Measurements from ENCODE around the gene DBN1.
"Not testable (repeated sequence)": the region's sequence is repeated elsewhere in the genome, so short reads cannot be mapped to it uniquely, and the experiment has no call there.

Gene DBN1

DNA sequence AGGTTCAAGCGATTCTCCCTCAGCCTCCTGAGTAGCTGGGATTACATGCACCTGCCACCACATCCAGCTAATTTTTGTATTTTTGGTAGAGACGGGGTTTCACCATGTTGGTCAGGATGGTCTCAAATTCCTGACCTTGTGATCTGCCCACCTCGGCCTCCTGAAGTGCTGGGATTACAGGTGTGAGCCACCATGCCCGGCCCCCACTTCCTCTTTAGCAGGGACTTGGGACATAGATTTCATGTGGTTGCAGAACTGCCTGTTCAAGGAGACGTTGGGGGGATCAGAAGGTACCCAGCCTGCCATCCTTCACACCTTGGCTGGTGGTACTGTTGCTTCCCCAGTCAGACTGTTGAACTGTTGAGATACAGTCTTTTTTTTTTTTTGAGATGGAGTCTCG is 56.4 kb downstream of the DBN1 start:
- not testable (repeated sequence) for H2BK5ac ChIP-seq (ENCODE audit: low read length); H3K56ac ChIP-seq (ENCODE audit: low read length); H3K4me1 ChIP-seq (ENCODE audit: control insufficient read depth, low read depth, low read length); H2BK15ac ChIP-seq (replicated peaks; ENCODE audit: low read depth); H2AK5ac ChIP-seq (ENCODE audit: low read length); H3K23ac ChIP-seq (ENCODE audit: low read length); H3K27ac ChIP-seq (ENCODE audit: low read depth, low read length); H2BK120ac ChIP-seq (ENCODE audit: low read depth, low read length); H3K4me2 ChIP-seq (ENCODE audit: low read length); DNase-seq; H3K4me3 ChIP-seq (ENCODE audit: low read length); H3K4ac ChIP-seq (ENCODE audit: low read depth, low read length); H3K27me3 ChIP-seq (ENCODE audit: insufficient read depth, low read length, poor library complexity); H3K79me1 ChIP-seq (ENCODE audit: low read length); H3K36me3 ChIP-seq (ENCODE audit: control insufficient read depth, insufficient read depth, low read length); H4K5ac ChIP-seq (ENCODE audit: low read length); H3K9ac ChIP-seq (ENCODE audit: low read length); H4K8ac ChIP-seq (ENCODE audit: low read depth, low read length); H3K79me2 ChIP-seq (ENCODE audit: control insufficient read depth, insufficient read depth, low read length); H3K18ac ChIP-seq (ENCODE audit: low read length)
- no CpG with 5 or more reads among the region's 6 CpGs for WGBS (ENCODE audit: extremely low coverage, insufficient coverage, low lambda C conversion rate)

DNA sequence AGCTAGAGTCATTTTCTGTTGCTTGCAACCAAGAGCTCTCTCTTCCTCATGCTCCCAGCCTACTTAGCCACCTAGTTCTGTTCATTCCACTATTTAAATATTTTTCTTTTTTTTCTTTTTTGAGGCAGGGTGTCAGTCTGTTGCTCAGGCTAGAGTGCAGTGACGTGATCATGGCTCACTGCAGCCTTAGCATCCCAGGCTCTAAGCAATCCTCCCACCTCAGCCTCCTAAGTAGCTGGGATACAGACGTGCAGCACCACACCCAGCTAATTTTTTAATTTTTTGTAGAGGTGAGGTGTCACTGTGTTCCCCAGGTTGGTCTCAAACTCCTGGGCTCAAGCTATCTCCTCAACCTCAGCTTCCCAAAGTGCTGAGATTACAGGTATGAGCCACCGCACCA is 59.0 kb downstream of the DBN1 start:
- Histone ChIP-seq H3K4me2 (ENCODE audit: low read length) (no peak overlapping the region), H3K4me3 (ENCODE audit: low read length) (no peak overlapping the region), H4K5ac (ENCODE audit: low read length) (no peak overlapping the region), H3K56ac (ENCODE audit: low read length) (no peak overlapping the region), H3K9ac (ENCODE audit: low read length) (no peak overlapping the region), H3K79me1 (ENCODE audit: low read length) (no peaks in the 10 kb centered on the region), H2BK5ac (ENCODE audit: low read length) (no peak overlapping the region), H3K18ac (ENCODE audit: low read length) (no peak overlapping the region), H2BK120ac (ENCODE audit: low read depth, low read length) (no peak overlapping the region), H2AK5ac (ENCODE audit: low read length) (no peak overlapping the region), H3K23ac (ENCODE audit: low read length) (no peak overlapping the region), H3K27ac (ENCODE audit: low read depth, low read length) (no peak overlapping the region), H4K8ac (ENCODE audit: low read depth, low read length) (no peak overlapping the region), H3K4ac (ENCODE audit: low read depth, low read length) (no peak overlapping the region), H3K79me2 (ENCODE audit: control insufficient read depth, insufficient read depth, low read length) (no peaks in the 10 kb centered on the region), H3K36me3 (ENCODE audit: control insufficient read depth, insufficient read depth, low read length) (no peaks in the 10 kb centered on the region), H3K4me1 (ENCODE audit: control insufficient read depth, low read depth, low read length) (no peaks in the 10 kb centered on the region), H3K27me3 (ENCODE audit: insufficient read depth, low read length, poor library complexity) (no peaks in the 10 kb centered on the region), H2BK15ac (replicated peaks; ENCODE audit: low read depth) (no peak overlapping the region)
- WGBS (ENCODE audit: extremely low coverage, insufficient coverage, low lambda C conversion rate) = no CpG with 5 or more reads among the region's 3 CpGs
- DNase-seq = no peak

GRCh38 chr5:177412603-177413233 is 60.7 kb downstream of the DBN1 start:
- Histone ChIP-seq H2BK120ac (ENCODE audit: low read depth, low read length) (no peak overlapping the region), H4K5ac (ENCODE audit: low read length) (no peak overlapping the region), H3K18ac (ENCODE audit: low read length) (no peak overlapping the region), H3K27me3 (ENCODE audit: insufficient read depth, low read length, poor library complexity) (no peaks in the 10 kb centered on the region), H3K4me1 (ENCODE audit: control insufficient read depth, low read depth, low read length) (no peaks in the 10 kb centered on the region), H3K4me2 (ENCODE audit: low read length) (no peak overlapping the region), H4K8ac (ENCODE audit: low read depth, low read length) (no peak overlapping the region), H3K36me3 (ENCODE audit: control insufficient read depth, insufficient read depth, low read length) (no peaks in the 10 kb centered on the region), H3K23ac (ENCODE audit: low read length) (no peak overlapping the region), H3K79me2 (ENCODE audit: control insufficient read depth, insufficient read depth, low read length) (no peaks in the 10 kb centered on the region), H3K79me1 (ENCODE audit: low read length) (no peaks in the 10 kb centered on the region), H3K4ac (ENCODE audit: low read depth, low read length) (no peak overlapping the region), H2BK5ac (ENCODE audit: low read length) (no peak overlapping the region), H3K56ac (ENCODE audit: low read length) (no peak overlapping the region), H3K4me3 (ENCODE audit: low read length) (no peak overlapping the region), H3K9ac (ENCODE audit: low read length) (no peak overlapping the region), H2AK5ac (ENCODE audit: low read length) (no peak overlapping the region), H2BK15ac (replicated peaks; ENCODE audit: low read depth) (no peak overlapping the region), H3K27ac (ENCODE audit: low read depth, low read length) (no peak overlapping the region)
- no CpG with 5 or more reads among the region's 8 CpGs for whole genome bisulfite sequencing (ENCODE audit: extremely low coverage, insufficient coverage, low lambda C conversion rate)
- no peak for DNase-seq

DNA sequence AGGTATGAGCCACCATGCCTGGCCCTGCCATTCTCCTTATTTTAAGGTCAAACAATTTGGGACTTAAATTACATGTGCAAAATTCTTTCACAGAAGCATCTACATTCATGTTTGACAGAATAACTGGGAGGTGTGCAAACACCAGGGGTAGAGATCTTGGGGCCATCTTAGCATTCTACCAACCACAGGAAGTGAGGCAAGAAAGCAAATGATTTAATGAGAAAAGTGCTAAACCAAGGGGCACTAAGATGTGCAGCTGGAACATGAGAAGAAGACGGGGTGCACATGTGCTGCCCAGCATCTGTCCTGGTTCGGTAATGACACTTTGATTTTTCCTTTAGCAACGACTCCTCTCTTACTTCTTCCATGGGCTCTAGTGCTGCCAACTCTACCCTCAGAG is 62.9 kb downstream of the DBN1 start:
- Histone ChIP-seq H3K27me3 (ENCODE audit: insufficient read depth, low read length, poor library complexity) (no peaks in the 10 kb centered on the region), H3K4me2 (ENCODE audit: low read length) (no peak overlapping the region), H3K4ac (ENCODE audit: low read depth, low read length) (no peak overlapping the region), H3K36me3 (ENCODE audit: control insufficient read depth, insufficient read depth, low read length) (no peaks in the 10 kb centered on the region), H3K18ac (ENCODE audit: low read length) (no peak overlapping the region), H3K79me2 (ENCODE audit: control insufficient read depth, insufficient read depth, low read length) (no peaks in the 10 kb centered on the region), H4K8ac (ENCODE audit: low read depth, low read length) (no peak overlapping the region), H2BK5ac (ENCODE audit: low read length) (no peak overlapping the region), H3K27ac (ENCODE audit: low read depth, low read length) (no peak overlapping the region), H3K23ac (ENCODE audit: low read length) (no peak overlapping the region), H3K56ac (ENCODE audit: low read length) (no peak overlapping the region), H3K9ac (ENCODE audit: low read length) (no peak overlapping the region), H3K4me3 (ENCODE audit: low read length) (no peak overlapping the region), H3K4me1 (ENCODE audit: control insufficient read depth, low read depth, low read length) (no peaks in the 10 kb centered on the region), H2BK15ac (replicated peaks; ENCODE audit: low read depth) (no peak overlapping the region), H4K5ac (ENCODE audit: low read length) (no peak overlapping the region), H3K79me1 (ENCODE audit: low read length) (no peaks in the 10 kb centered on the region), H2AK5ac (ENCODE audit: low read length) (no peak overlapping the region), H2BK120ac (ENCODE audit: low read depth, low read length) (no peak overlapping the region)
- WGBS (ENCODE audit: extremely low coverage, insufficient coverage, low lambda C conversion rate) = no CpG with 5 or more reads among the region's 3 CpGs
- DNase-seq = no peak

DNA sequence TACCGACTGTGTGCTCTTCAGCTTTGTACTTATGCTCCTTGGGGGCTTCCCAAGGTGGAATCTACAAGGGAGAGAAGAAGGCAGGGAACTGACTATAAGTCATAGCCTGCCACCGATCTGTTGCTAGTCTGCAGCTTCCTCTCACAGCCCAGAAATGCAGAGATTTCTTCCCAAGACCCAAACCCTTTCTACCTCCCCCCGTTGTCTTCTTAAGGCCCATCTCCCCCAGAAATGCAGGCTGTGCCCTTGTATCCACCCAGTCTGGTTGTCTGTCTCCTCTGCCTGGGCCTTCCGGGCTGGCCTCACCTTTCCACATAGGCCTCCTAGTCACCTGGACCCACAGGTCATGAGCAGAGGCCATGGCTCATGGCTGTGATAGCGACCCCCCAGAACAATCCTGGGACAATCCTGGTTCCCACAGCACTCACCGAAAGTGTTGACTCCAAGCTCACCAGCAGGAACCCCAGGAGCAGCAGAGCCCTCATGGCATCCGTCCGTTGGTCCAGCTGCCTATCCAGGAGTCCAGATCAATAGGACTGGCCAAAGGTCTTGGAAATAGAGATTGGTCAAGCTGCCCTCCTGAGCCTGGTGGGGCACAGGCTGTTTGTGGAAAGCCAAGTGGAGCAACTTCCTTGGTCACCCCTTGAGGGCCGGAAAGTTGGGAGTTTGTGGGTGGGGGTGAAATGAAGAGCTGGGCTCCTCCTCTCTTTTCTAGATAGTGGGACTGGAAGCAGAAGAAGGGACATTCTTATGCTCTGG is 64.2 kb downstream of the DBN1 start, which contains the start of gene F12:
TSS of gene F12 (minus strand) at position 522 of the 759 bp plus-strand sequence. CDS start at position 485, 37 bp downstream.
- Histone ChIP-seq H2BK15ac (replicated peaks; ENCODE audit: low read depth) (no peak within 1 kb of the TSS), H3K9ac (ENCODE audit: low read length) (no peak within 1 kb of the TSS), H2AK5ac (ENCODE audit: low read length) (no peak within 1 kb of the TSS), H4K5ac (ENCODE audit: low read length) (no peak within 1 kb of the TSS), H3K23ac (ENCODE audit: low read length) (no peak within 1 kb of the TSS), H3K27ac (ENCODE audit: low read depth, low read length) (no peak within 1 kb of the TSS), H3K36me3 (ENCODE audit: control insufficient read depth, insufficient read depth, low read length) (no peaks in the 10 kb centered on the region), H3K4me1 (ENCODE audit: control insufficient read depth, low read depth, low read length) (no peaks in the 10 kb centered on the region), H3K4me2 (ENCODE audit: low read length) (no peak within 1 kb of the TSS), H2BK120ac (ENCODE audit: low read depth, low read length) (no peak within 1 kb of the TSS), H3K4ac (ENCODE audit: low read depth, low read length) (no peak within 1 kb of the TSS), H3K79me2 (ENCODE audit: control insufficient read depth, insufficient read depth, low read length) (no peaks in the 10 kb centered on the region), H2BK5ac (ENCODE audit: low read length) (no peak within 1 kb of the TSS), H3K18ac (ENCODE audit: low read length) (no peak within 1 kb of the TSS), H3K79me1 (ENCODE audit: low read length) (no peaks in the 10 kb centered on the region), H3K27me3 (ENCODE audit: insufficient read depth, low read length, poor library complexity) (peaks cover 2% of the 10 kb centered on the region), H3K4me3 (ENCODE audit: low read length) (no peak within 1 kb of the TSS), H3K56ac (ENCODE audit: low read length) (no peak within 1 kb of the TSS), H4K8ac (ENCODE audit: low read depth, low read length) (no peak within 1 kb of the TSS)
- WGBS (ENCODE audit: extremely low coverage, insufficient coverage, low lambda C conversion rate) = no CpG with 5 or more reads among the region's 9 CpGs
- DNase-seq = no peak

All from mesendoderm (in vitro differentiated cells).